GM21367 (cell line): ENCODE measurements around the gene IL15RA.
A peak's percentile ranks its signal among the peaks of the same experiment; 100 is the strongest.
"Not testable (repeated sequence)": the region's sequence is repeated elsewhere in the genome, so short reads cannot be mapped to it uniquely, and the experiment has no call there.

Source experiments
- ATAC-seq: cut with Tn5 transposase; IDR thresholded peaks from one replicate; pipeline ENCODE4 v1.9.1; 2021; ENCODE audit not compliant: unreplicated experiment

IL15RA gene

GRCh38 chr10:5930272-5930671 is 47.1 kb downstream of the IL15RA start:
- ATAC-seq, result no peak

DNA sequence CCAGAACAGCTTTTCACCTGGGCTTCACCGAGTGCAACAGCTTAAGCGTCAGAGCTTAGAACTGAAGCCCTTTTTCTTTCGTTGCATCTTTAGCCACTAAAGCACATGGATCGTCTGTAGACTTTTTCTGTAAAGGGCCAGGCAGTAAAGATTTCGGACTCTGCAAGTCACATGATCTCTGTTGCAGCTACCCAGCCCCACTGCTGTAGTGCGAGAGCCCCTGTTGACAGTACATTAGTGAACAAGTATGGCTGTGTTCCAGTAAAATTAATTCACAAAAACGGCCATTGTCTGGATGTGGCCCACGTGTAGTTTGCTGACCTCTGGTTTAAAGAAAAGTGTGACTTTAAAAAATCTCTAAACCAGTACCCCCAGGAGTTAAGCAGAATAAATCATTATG is 47.9 kb downstream of the IL15RA start:
- ATAC-seq, result no peak

GRCh38 chr10:5927306-5927705 is 50.0 kb downstream of the IL15RA start:
- ATAC-seq, result no peak

- no peak for ATAC-seq
These were observed 52.5 kb downstream of the IL15RA start for GRCh38 chr10:5924889-5925288.

DNA sequence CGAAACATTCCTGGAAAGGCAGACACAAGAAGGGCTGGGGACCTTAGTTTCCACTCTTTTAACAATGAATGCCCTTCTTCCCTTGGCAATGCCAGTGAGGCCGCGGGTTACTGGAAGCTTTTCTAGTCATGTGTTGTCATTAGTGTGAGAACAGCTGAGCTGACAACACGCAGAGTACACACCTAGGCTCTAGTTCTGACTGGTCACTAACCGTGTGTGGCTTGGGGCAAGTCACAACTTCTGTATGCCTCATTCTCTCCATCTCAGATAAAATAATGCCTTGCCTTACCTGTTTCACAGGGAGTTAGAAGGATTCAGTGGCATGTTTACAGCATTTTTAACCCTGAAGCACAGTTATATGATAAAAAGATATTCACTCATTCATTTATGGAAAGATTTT is 55.6 kb downstream of the IL15RA start:
- ATAC-seq, result no peak

GRCh38 chr10:5919568-5919967 is 57.8 kb downstream of the IL15RA start:
- ATAC-seq, result no peak

GRCh38 chr10:5918763-5919162 is 58.6 kb downstream of the IL15RA start:
- no peak for ATAC-seq

GRCh38 chr10:5917305-5917704 is 60.0 kb downstream of the IL15RA start:
- no peak for ATAC-seq

- no peak for ATAC-seq
These were observed 61.9 kb downstream of the IL15RA start for GRCh38 chr10:5915451-5915850.

GRCh38 chr10:5913736-5914135 is 63.6 kb downstream of the IL15RA start:
- ATAC-seq, result no peak

- ATAC-seq, result no peak
These were observed 65.7 kb downstream of the IL15RA start for GRCh38 chr10:5911670-5912069.

- ATAC-seq, result no peak
These were observed 66.8 kb downstream of the IL15RA start for GRCh38 chr10:5910323-5911100.

DNA sequence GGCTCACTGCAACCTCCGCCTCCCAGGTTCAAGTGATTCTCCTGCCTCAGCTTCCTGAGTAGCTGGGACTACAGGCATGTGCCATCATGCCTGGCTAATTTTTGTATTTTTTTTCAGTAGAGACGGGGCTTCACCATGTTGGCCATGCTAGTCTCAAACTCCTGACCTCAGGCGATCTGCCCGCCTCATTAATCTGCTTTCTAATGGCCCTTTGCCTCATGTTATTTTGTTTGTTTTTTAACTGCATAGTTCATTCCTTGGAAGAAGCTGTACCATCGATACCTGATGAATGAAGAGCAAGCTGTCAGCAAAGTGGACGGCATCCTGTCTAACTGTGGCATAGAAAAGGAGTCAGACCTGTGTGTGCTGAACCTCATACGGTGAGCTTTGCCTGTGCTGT is 68.7 kb downstream of the IL15RA start:
- ATAC-seq, result not testable (repeated sequence)

DNA sequence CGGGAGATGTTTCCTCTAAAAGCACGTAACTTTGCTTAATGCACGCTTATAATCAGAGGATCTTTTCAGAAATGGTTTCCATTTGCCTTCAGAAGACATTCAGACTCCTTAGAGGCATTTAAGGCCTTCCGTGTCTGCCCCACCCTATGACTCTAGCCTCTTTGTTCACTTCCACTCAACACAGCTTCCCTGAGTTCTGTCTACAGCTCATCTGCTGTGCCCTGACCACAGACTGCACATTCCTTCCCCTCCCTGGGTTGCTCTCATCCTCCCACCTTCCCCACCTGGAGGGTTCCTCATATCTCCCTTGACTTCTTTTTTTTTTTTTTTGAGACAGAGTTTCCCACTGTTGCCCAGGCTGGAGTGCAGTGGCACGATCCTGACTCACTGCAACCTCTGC is 70.7 kb downstream of the IL15RA start:
- no peak for ATAC-seq

DNA sequence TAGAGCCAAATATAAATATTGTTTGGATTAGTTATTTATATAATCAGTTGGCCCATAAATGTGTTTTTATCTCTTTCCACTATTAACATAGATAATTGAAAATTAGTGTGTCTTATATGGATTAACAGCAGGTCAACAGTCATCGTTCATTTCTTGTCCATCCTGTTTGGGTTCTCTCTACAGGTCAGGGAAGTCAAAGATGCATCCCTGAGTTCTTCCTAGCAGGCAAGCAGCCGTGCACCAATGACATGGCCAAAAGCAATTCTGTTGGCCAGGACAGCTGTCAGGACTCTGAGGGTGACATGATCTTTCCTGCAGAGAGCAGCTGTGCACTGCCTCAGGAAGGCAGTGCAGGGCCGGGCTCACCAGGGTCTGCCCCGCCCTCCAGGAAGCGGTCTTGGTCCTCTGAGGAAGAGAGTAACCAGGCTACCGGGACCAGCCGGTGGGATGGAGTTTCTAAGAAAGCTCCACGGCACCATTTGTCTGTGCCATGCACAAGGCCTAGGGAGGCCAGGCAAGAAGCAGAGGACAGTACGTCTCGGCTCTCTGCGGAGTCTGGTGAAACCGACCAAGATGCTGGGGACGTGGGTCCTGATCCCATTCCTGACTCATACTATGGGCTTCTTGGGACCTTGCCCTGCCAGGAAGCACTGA is 71.4 kb downstream of the IL15RA start:
- ATAC-seq, result no peak

- peak; percentile 98 for ATAC-seq
These were observed 73.1 kb downstream of the IL15RA start for GRCh38 chr10:5904227-5904626.

DNA sequence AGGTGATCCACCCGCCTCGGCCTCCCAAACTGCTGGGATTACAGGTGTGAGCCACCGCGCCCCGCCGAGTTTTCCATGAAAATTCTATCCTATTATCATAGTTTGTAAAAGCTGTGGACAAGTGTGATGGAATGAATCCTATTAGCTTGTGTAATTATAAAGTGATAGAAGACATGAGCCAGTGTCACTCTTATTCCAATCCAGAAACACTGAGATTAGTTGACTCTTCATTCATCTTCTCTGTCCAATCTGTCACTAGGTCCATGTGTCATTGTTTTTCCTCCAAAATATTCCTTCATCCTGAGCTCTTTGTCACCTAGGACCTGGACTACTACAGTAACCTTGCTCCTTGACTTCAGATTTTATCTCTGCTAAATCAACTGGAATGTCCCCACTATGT is 73.8 kb downstream of the IL15RA start:
- no peak for ATAC-seq

GRCh38 chr10:5902511-5903274 is 74.7 kb downstream of the IL15RA start:
- ATAC-seq, result no peak
